Thyroid gland (tissue), 4 donors: ENCODE data around the gene SEPSECS. TPM values are rescaled to one million over a fixed set of nuclear protein-coding genes. Genes with fewer than 3 reads are reported as not detected.

Experiments used
- DNase-seq, 2 donors: peaks; one replicate each; pipeline ENCODE4 v3.0.0-alpha.2; 2019
- H3K27ac ChIP-seq, 3 donors: fragments of 200-600 bp; sonication (generic); 1 replicate in 2 of 3; 2 replicates in 1 of 3; pipeline ENCODE4 v1.5.1; 2016 to 2019; ENCODE audit warnings: mild to moderate bottlenecking in 1 of 3, moderate library complexity in 1 of 3
- H3K27me3 ChIP-seq: fragments of 200-600 bp; sonication (generic); one replicate; pipeline ENCODE4 v1.5.1; 2019
- H3K36me3 ChIP-seq, 2 donors: fragments of 200-600 bp; sonication (generic); one replicate each; pipeline ENCODE4 v1.5.1; 2016 to 2019
- H3K4me1 ChIP-seq, 2 donors: fragments of 200-600 bp; sonication (generic); one replicate each; pipeline ENCODE4 v1.5.1; 2017 to 2019
- H3K4me3 ChIP-seq, 3 donors: fragments of 200-600 bp; sonication (generic); replicated peaks in 1 of 3; 1 replicate in 2 of 3; 2 replicates in 1 of 3; pipeline ENCODE4 v1.5.1; 2016; ENCODE audit warnings: mild to moderate bottlenecking in 1 of 3
- H3K9me3 ChIP-seq: fragments of 200-600 bp; sonication (generic); one replicate; pipeline ENCODE4 v1.5.1; 2017
- POLR2A ChIP-seq, 2 donors: fragments of 450-650 bp; IDR thresholded peaks; one replicate each; pipeline ENCODE4 v1.6.1; 2017; ENCODE audit warnings: antibody characterized with exemption in 2 of 2, mild to moderate bottlenecking in 2 of 2, moderate library complexity in 1 of 2
- WGBS, 2 donors: methylation state at CpG; one replicate each; pipeline ENCODE4 v1.1.5; 2017; 5-methylcytosine and 5-hydroxymethylcytosine counted together
- intact Hi-C: fragments of 100-400 bp; cut with DNase I; formaldehyde crosslinking; loops from one replicate; pipeline ENCODE4 v1.15.1; 2023
- total RNA-seq, 4 donors: library from RNA; depleted of rRNA; stranded (reverse); fragments of >200 nt; gene quantifications; one replicate each; pipeline ENCODE4 v1.2.3, GENCODE V29; 2016
- TF ChIP-seq, protein P1 (sequence below), 6 experiments: fragments of 200-600 bp in 3 of 6; fragments of 450-650 bp in 3 of 6; sonication (generic) in 3 of 6; IDR thresholded peaks; one replicate each; pipeline ENCODE4 v1.5.1; 2016 to 2019; ENCODE audit warnings: antibody characterized with exemption in 6 of 6, mild to moderate bottlenecking in 2 of 6, inconsistent platforms in 1 of 6, moderate library complexity in 1 of 6

SEPSECS gene
- total RNA-seq, 4 donors from 2014 or later: 9.2 to 22.3 (median 13.5) TPM

DNA sequence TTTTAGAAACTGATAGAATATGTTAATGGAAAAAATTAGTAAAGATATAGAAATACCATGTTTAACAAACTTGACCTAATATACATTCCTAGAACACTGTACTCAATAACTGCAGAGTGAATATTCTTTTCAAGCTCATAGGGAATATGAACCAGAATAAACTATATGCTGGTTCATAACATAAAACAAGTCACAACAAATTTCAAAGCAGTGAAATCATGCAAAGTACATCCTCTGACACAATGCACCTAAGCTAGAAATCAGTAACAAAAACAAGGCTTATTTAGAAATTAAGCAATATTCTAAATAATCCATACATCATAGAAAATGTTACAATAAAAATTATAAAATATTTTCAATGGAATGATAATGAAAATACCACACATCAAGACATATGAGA, 9.2 kb upstream of the SEPSECS start:
- no peak for TF ChIP-seq POLR2A (IDR thresholded peaks at IDR 0.05)
- TF ChIP-seq, protein P1, sequence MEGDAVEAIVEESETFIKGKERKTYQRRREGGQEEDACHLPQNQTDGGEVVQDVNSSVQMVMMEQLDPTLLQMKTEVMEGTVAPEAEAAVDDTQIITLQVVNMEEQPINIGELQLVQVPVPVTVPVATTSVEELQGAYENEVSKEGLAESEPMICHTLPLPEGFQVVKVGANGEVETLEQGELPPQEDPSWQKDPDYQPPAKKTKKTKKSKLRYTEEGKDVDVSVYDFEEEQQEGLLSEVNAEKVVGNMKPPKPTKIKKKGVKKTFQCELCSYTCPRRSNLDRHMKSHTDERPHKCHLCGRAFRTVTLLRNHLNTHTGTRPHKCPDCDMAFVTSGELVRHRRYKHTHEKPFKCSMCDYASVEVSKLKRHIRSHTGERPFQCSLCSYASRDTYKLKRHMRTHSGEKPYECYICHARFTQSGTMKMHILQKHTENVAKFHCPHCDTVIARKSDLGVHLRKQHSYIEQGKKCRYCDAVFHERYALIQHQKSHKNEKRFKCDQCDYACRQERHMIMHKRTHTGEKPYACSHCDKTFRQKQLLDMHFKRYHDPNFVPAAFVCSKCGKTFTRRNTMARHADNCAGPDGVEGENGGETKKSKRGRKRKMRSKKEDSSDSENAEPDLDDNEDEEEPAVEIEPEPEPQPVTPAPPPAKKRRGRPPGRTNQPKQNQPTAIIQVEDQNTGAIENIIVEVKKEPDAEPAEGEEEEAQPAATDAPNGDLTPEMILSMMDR (IDR thresholded peaks at IDR 0.05): no peak
- DNase-seq: no peak
- no peaks in the 10 kb centered on the region for H3K27me3 ChIP-seq
- no peak overlapping the region for H3K4me3 ChIP-seq
- H3K4me1 ChIP-seq: no peaks in the 10 kb centered on the region
- H3K9me3 ChIP-seq: no peaks in the 10 kb centered on the region
- no peaks in the 10 kb centered on the region for H3K36me3 ChIP-seq
- intact Hi-C loops: loop anchor here (10.0 kb wide), 1 partner anchor 135 kb away; no protein-coding TSS in a partner anchor
- H3K27ac ChIP-seq: no peak overlapping the region

DNA sequence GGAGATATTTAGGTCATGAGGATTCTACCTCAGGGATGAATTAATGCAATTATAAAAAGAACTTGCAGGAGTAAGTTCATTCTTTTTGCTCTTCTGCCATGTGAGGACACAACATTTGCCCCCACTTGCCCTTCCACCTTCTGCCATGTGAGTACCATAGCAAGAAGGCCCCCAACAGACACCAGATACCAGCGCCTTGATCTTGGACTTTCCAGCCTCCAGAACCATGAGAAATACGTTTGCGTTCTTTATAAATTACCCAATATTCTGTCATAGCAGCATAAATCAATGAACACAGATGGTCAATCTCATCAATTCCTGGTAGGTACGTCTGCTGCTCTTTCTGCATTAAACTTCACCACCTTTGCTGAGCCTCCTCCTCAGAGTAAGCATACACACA, 5.7 kb upstream of the SEPSECS start:
- Histone ChIP-seq H3K9me3 (no peaks in the 10 kb centered on the region), H3K36me3 (no peaks in the 10 kb centered on the region), H3K4me3 (no peak overlapping the region), H3K27me3 (no peaks in the 10 kb centered on the region), H3K4me1 (peaks cover 7 to 16% of the 10 kb centered on the region in 2 donors), H3K27ac (no peak overlapping the region)
- intact Hi-C loops: loop anchor here (10.0 kb wide), 1 partner anchor 139 kb away; no protein-coding TSS in a partner anchor
- no peak for DNase-seq
- TF ChIP-seq, protein P1 (IDR thresholded peaks at IDR 0.05): no peak
- TF ChIP-seq POLR2A (IDR thresholded peaks at IDR 0.05): no peak
- WGBS, 2 donors: 95 to 97% methylated on average over 4 of the region's 4 CpGs

DNA sequence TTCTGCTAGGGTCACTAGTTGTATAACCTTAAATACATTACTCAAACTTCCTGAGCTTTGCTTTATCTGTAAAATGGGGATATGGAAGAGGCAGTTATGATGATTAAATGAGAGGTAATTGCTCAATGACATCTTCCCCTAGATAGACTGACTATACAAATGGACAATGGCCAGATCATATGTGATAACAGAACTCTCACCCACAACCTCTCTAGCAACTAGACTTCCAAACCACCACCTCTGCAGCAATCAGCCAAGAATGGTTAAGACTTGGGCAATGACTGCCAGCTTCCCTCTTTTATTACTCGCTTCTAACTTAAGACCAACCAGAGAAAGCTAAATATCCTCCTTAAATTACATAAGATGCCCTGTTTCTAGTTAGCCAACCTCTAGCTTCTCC, 2.9 kb upstream of the SEPSECS start:
- no peaks in the 10 kb centered on the region for H3K9me3 ChIP-seq
- no peaks in the 10 kb centered on the region for H3K27me3 ChIP-seq
- peaks cover 13 to 22% of the 10 kb centered on the region in 2 donors for H3K4me1 ChIP-seq
- TF ChIP-seq POLR2A (IDR thresholded peaks at IDR 0.05): no peak
- TF ChIP-seq, protein P1 (IDR thresholded peaks at IDR 0.05): no peak
- intact Hi-C loops: loop anchor here (10.0 kb wide), 1 partner anchor 142 kb away; no protein-coding TSS in a partner anchor
- no peaks in the 10 kb centered on the region for H3K36me3 ChIP-seq
- H3K4me3 ChIP-seq: no peak overlapping the region
- 92 to 96% methylated on average over 1 of the region's 1 CpG for WGBS, 2 donors
- no peak overlapping the region for H3K27ac ChIP-seq
- DNase-seq: no peak

DNA sequence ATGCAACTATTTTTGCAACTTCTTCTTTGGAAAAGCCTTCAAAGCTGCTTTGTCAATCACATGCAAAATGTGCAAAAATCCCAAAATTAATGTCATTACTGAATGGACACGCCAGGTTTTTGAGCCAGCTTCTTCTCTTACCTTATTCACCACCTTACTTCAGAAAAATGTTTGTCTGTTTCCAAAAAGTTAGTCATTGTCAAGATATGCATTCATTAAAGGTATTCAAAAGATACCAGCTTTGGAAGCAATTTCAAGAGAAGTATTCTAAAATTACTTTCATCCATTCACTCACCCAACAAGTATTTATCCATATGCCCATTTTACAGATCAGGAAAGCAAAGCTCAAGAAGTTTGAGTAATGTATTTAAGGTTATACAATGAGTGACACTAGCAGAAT, 2.3 kb upstream of the SEPSECS start:
- WGBS, 2 donors: 95 to 100% methylated on average over 1 of the region's 1 CpG
- intact Hi-C loops: loop anchor here (10.0 kb wide), 1 partner anchor 142 kb away; no protein-coding TSS in a partner anchor

DNA sequence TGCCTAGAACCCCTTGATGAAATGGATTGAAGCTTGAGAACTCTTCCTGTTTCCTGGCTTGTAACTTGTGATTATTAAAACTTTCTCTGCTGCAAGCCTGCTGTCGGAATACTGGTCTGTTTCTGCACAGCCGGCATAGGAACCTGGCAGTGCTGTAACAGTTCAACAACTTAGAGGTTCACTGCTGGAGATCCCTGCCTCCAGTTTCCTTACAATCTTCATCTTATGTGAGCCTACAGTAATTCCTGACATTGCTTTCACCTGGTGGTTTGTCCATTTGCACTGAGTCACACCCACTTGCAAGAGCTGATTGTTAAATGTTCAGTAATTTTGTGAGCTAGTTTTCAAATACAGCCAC, 1.3 kb upstream of the SEPSECS start:
- H3K4me3 ChIP-seq: peak overlapping the region in 2 of 3 donors; percentile 10 to 79
- H3K9me3 ChIP-seq: no peaks in the 10 kb centered on the region
- WGBS, 2 donors: 21 to 29% methylated on average over 2 of the region's 2 CpGs
- no peaks in the 10 kb centered on the region for H3K36me3 ChIP-seq
- intact Hi-C loops: loop anchor here (10.0 kb wide), 1 partner anchor 143 kb away; no protein-coding TSS in a partner anchor
- peak in 1 of 2 donors; percentile 6 for DNase-seq
- H3K27ac ChIP-seq: peak overlapping the region in 1 of 3 donors; percentile 90
- TF ChIP-seq POLR2A (IDR thresholded peaks at IDR 0.05): no peak
- TF ChIP-seq, protein P1 (IDR thresholded peaks at IDR 0.05): no peak
- H3K4me1 ChIP-seq: peaks cover 13 to 22% of the 10 kb centered on the region in 2 donors
- no peaks in the 10 kb centered on the region for H3K27me3 ChIP-seq

More for the DNA sequence above, 2.3 kb upstream of the SEPSECS start:
- no peaks in the 10 kb centered on the region for H3K36me3 ChIP-seq
- TF ChIP-seq POLR2A (IDR thresholded peaks at IDR 0.05): no peak
- TF ChIP-seq, protein P1 (IDR thresholded peaks at IDR 0.05): no peak
- H3K27ac ChIP-seq: no peak overlapping the region
- DNase-seq: no peak
- peaks cover 13 to 22% of the 10 kb centered on the region in 2 donors for H3K4me1 ChIP-seq
- H3K9me3 ChIP-seq: no peaks in the 10 kb centered on the region
- H3K27me3 ChIP-seq: no peaks in the 10 kb centered on the region
- no peak overlapping the region for H3K4me3 ChIP-seq
